ENCODE results near the gene DDX39B.

DNA sequence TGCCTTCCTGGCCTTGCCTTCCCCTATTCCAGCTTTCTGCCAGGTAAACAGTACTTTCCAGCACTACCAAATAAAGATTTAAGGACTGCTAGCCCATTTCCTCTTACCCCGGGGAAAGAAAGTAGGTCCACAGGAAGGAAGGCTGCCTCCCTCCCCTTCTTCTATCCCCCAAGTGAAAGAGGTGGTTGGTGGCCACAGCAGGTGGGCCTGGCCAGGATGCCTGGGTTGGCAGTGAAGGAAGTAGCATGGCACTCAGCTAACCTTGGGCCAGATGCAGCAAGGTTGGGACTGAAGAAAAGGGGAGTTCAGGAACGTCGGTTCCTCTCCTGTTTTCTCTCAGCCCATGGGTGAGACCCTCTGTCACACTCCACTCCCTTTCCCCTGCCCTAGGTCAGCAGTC, 14.5 kb upstream of the DDX39B start:
- TF ChIP-seq GABPA (IDR thresholded peaks at IDR 0.05; ENCODE audit: borderline replicate concordance, insufficient read depth, low read length), result no peak
- no peak for TF ChIP-seq ASH2L (IDR thresholded peaks at IDR 0.05; ENCODE audit: low read length)
- TF ChIP-seq, protein P1, sequence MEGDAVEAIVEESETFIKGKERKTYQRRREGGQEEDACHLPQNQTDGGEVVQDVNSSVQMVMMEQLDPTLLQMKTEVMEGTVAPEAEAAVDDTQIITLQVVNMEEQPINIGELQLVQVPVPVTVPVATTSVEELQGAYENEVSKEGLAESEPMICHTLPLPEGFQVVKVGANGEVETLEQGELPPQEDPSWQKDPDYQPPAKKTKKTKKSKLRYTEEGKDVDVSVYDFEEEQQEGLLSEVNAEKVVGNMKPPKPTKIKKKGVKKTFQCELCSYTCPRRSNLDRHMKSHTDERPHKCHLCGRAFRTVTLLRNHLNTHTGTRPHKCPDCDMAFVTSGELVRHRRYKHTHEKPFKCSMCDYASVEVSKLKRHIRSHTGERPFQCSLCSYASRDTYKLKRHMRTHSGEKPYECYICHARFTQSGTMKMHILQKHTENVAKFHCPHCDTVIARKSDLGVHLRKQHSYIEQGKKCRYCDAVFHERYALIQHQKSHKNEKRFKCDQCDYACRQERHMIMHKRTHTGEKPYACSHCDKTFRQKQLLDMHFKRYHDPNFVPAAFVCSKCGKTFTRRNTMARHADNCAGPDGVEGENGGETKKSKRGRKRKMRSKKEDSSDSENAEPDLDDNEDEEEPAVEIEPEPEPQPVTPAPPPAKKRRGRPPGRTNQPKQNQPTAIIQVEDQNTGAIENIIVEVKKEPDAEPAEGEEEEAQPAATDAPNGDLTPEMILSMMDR (IDR thresholded peaks at IDR 0.05; ENCODE audit: control extremely low read depth in 1 of 3, insufficient read depth in 1 of 3, low read depth in 1 of 3, low read length in 3 of 3), result no peak
- TF ChIP-seq POLR2A (IDR thresholded peaks at IDR 0.05; ENCODE audit: control extremely low read depth in 1 of 2, low read depth in 2 of 2, low read length in 2 of 2), result no peak
- no peak for TF ChIP-seq HDAC6 (IDR thresholded peaks at IDR 0.05; ENCODE audit: low read depth, low read length)
- no peak for TF ChIP-seq CHD2 (IDR thresholded peaks at IDR 0.05; ENCODE audit: low read length)
- no peak for TF ChIP-seq RAD21 (IDR thresholded peaks at IDR 0.05 in 1 of 2, conservative IDR thresholded peaks at IDR 0.05 in 1 of 2; ENCODE audit: low read depth in 2 of 2, low read length in 2 of 2)
- no peak for TF ChIP-seq RFX5 (IDR thresholded peaks at IDR 0.05; ENCODE audit: borderline replicate concordance, low read depth, low read length)
- TF ChIP-seq CEBPB (IDR thresholded peaks at IDR 0.05; ENCODE audit: low read depth, low read length), result no peak
- no peak for TF ChIP-seq MAFK (IDR thresholded peaks at IDR 0.05; ENCODE audit: low read depth, low read length)

All from H1 (cell line).